ENCODE measurements around the gene HEXIM1. TPM values are rescaled to one million over a fixed set of nuclear protein-coding genes. Genes with fewer than 3 reads are reported as not detected.

Gene HEXIM1
- total RNA-seq, 6 donors from 2014 or later: 19.9 to 43.8 (median 32.3) TPM

GRCh38 chr17:45104907-45105624, 43.2 kb upstream of the HEXIM1 start:
- Histone ChIP-seq H3K4me1 (no peaks in the 10 kb centered on the region), H3K27ac (no peak overlapping the region), H3K4me3 (no peak overlapping the region), H3K9me3 (no peaks in the 10 kb centered on the region), H3K27me3 (no peaks in the 10 kb centered on the region), H3K36me3 (peaks cover 34 to 85% (median 80%) of the 10 kb centered on the region in 4 donors)
- DNase-seq: no peak
- WGBS, 2 donors: 87 to 89% methylated on average over 4 to 17 of the region's 17 CpGs
- no peak for TF ChIP-seq POLR2AphosphoS5 (IDR thresholded peaks at IDR 0.05)
- no peak for TF ChIP-seq POLR2A (IDR thresholded peaks at IDR 0.05)
- TF ChIP-seq EP300 (IDR thresholded peaks at IDR 0.05): no peak
- no peak for TF ChIP-seq CTCF (IDR thresholded peaks at IDR 0.05)
- no peak for ATAC-seq (ENCODE audit: low FRiP score in 2 of 2)

DNA sequence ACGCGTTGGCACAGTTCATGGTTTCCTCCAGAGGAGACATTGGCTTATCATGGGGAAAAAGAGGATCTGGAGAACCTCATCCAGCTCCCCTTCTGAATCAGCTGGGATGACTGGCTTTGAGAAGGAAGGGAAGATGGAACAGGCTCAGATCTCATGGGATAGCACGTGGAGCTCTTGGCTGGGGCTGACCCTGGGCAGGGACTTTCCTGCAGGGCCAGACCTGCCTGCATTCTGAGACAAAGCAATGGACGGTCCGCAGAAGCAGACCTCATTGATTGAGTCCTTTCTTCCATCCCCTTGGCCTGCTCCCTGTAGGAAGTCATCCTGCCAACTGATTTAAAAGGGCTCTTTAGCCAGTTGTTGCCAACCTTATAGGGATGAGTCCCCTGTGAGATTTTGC, 42.2 kb upstream of the HEXIM1 start:
- H3K27me3 ChIP-seq: no peaks in the 10 kb centered on the region
- H3K4me1 ChIP-seq: no peaks in the 10 kb centered on the region
- no peak for ATAC-seq (ENCODE audit: low FRiP score in 2 of 2)
- no peak overlapping the region for H3K27ac ChIP-seq
- peaks cover 34 to 78% (median 73%) of the 10 kb centered on the region in 4 donors for H3K36me3 ChIP-seq
- WGBS, 2 donors: 89 to 99% methylated on average over 2 to 5 of the region's 5 CpGs
- H3K9me3 ChIP-seq: no peaks in the 10 kb centered on the region
- TF ChIP-seq POLR2A (IDR thresholded peaks at IDR 0.05) (no peak), CTCF (IDR thresholded peaks at IDR 0.05) (no peak), EP300 (IDR thresholded peaks at IDR 0.05) (no peak), POLR2AphosphoS5 (IDR thresholded peaks at IDR 0.05) (no peak)
- H3K4me3 ChIP-seq: no peak overlapping the region
- DNase-seq: no peak

- ATAC-seq (ENCODE audit: low FRiP score in 2 of 2): no peak
- 88 to 92% methylated on average over 5 of the region's 5 CpGs for WGBS, 2 donors
- Histone ChIP-seq H3K27ac (no peak overlapping the region), H3K9me3 (no peaks in the 10 kb centered on the region), H3K4me1 (no peaks in the 10 kb centered on the region), H3K27me3 (no peaks in the 10 kb centered on the region), H3K4me3 (no peak overlapping the region), H3K36me3 (peaks cover 34 to 73% (median 70%) of the 10 kb centered on the region in 4 donors)
- no peak for TF ChIP-seq CTCF (IDR thresholded peaks at IDR 0.05)
- no peak for TF ChIP-seq EP300 (IDR thresholded peaks at IDR 0.05)
- TF ChIP-seq POLR2AphosphoS5 (IDR thresholded peaks at IDR 0.05): no peak
- TF ChIP-seq POLR2A (IDR thresholded peaks at IDR 0.05): no peak
- no peak for DNase-seq
These were observed 41.7 kb upstream of the HEXIM1 start for GRCh38 chr17:45106582-45106981.

DNA sequence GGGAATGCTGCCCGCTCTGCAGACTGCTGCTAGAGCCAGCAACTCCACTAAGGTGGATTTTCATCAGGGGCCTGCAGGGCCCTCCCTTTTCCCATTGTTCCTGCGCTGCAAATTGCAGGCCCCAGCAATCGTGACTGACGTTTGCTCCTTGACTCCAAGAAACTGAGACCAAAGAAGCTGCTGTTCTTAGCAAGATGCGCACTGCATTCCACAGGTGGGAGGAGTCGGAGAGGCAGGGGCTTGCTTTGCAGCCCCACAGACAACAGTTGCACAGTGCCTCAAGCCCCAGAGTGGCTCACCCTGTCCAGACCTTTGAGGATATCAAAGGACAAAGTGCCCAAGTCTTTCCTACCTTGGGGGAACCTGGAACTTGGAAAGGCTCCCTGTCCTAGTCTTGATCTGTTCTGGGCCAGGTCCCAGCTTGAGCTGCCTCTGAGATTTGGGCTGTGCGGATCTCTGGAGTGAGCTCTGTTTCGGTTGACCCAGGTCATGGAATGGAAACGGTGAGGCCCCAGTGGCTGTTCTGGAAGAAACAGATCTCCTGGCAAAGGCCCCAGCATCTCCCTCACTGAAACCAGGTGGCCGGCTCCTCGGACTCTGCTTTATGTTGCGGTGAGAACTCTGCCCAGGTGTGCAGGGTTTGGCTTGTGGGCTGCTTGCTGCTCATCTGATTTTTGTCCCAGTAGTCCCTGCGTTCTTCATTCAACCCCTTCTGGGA, 40.8 kb upstream of the HEXIM1 start:
- Histone ChIP-seq H3K36me3 (peaks cover 32 to 68% (median 61%) of the 10 kb centered on the region in 4 donors), H3K27me3 (no peaks in the 10 kb centered on the region), H3K9me3 (no peaks in the 10 kb centered on the region), H3K4me3 (no peak overlapping the region), H3K27ac (no peak overlapping the region), H3K4me1 (no peaks in the 10 kb centered on the region)
- 89 to 90% methylated on average over 4 to 13 of the region's 13 CpGs for WGBS, 2 donors
- DNase-seq (no peak), ATAC-seq (ENCODE audit: low FRiP score in 2 of 2) (no peak)
- TF ChIP-seq CTCF (IDR thresholded peaks at IDR 0.05): no peak
- no peak for TF ChIP-seq EP300 (IDR thresholded peaks at IDR 0.05)
- TF ChIP-seq POLR2AphosphoS5 (IDR thresholded peaks at IDR 0.05): no peak
- no peak for TF ChIP-seq POLR2A (IDR thresholded peaks at IDR 0.05)

Measured in upper lobe of left lung (tissue), 6 donors.